ENCODE measurements around the gene DCLK1. TPM values are rescaled to one million over a fixed set of nuclear protein-coding genes. Genes with fewer than 3 reads are reported as not detected.

Gene DCLK1
- total RNA-seq, 1 donor from 2014 or later = 9.1 TPM

DNA sequence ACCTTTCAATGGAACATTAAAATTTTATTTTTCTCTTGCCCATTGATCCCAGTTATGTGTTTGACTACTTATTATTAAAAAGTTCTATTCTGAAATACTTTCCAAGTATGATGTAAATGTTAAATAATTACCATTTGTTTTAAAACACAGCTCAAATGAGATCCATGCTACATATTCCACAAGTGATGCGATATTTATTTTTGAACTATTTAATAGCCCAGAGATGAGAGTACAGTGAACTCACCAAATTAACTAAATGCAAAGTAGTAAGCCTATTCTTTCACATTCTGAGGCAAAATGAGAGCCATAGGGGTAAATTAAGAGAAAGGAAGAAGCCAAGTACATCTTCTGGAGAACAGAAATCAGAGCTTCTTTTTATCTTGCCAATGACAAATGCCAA lies 1.2 kb upstream of the DCLK1 start:
- DNase-seq (ENCODE audit: extremely low spot score, unreplicated experiment) = no peak
- Mint-ChIP-seq H3K9me3 (ENCODE audit: unreplicated experiment) (no peaks in the 10 kb centered on the region), H3K4me1 (ENCODE audit: unreplicated experiment) (peaks cover 13% of the 10 kb centered on the region), H3K27me3 (ENCODE audit: unreplicated experiment) (peaks cover 70% of the 10 kb centered on the region), H3K4me3 (ENCODE audit: unreplicated experiment) (no peak overlapping the region), H3K27ac (ENCODE audit: unreplicated experiment) (no peak overlapping the region), H3K36me3 (ENCODE audit: unreplicated experiment) (no peaks in the 10 kb centered on the region)
- TF ChIP-seq, protein P1, sequence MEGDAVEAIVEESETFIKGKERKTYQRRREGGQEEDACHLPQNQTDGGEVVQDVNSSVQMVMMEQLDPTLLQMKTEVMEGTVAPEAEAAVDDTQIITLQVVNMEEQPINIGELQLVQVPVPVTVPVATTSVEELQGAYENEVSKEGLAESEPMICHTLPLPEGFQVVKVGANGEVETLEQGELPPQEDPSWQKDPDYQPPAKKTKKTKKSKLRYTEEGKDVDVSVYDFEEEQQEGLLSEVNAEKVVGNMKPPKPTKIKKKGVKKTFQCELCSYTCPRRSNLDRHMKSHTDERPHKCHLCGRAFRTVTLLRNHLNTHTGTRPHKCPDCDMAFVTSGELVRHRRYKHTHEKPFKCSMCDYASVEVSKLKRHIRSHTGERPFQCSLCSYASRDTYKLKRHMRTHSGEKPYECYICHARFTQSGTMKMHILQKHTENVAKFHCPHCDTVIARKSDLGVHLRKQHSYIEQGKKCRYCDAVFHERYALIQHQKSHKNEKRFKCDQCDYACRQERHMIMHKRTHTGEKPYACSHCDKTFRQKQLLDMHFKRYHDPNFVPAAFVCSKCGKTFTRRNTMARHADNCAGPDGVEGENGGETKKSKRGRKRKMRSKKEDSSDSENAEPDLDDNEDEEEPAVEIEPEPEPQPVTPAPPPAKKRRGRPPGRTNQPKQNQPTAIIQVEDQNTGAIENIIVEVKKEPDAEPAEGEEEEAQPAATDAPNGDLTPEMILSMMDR (IDR thresholded peaks at IDR 0.05) = no peak

DNA sequence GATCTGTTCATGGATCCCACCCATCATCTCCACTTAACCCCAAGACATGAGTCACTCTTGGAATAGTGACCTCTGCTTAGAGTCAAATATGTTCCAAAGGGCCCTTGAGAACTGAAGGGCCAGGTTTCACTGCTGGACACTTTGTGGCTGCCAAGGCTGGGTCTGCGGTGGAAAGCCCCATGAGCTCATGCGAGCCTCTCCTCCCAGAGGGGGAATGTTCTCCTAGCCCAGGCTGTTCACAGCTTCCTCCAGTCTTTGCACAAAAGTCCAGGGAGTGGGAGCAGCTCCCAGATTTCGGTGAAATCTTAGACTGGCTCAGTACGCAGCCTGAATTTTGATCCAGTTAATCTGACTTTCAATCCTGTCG lies 732 bp upstream of the DCLK1 start:
- DNase-seq (ENCODE audit: extremely low spot score, unreplicated experiment) = no peak
- Mint-ChIP-seq H3K36me3 (ENCODE audit: unreplicated experiment) (no peaks in the 10 kb centered on the region), H3K4me1 (ENCODE audit: unreplicated experiment) (peaks cover 13% of the 10 kb centered on the region), H3K27me3 (ENCODE audit: unreplicated experiment) (peaks cover 71% of the 10 kb centered on the region), H3K4me3 (ENCODE audit: unreplicated experiment) (peak overlapping the region; percentile 68), H3K27ac (ENCODE audit: unreplicated experiment) (no peak overlapping the region), H3K9me3 (ENCODE audit: unreplicated experiment) (no peaks in the 10 kb centered on the region)
- TF ChIP-seq, protein P1 (IDR thresholded peaks at IDR 0.05) = no peak

DNA sequence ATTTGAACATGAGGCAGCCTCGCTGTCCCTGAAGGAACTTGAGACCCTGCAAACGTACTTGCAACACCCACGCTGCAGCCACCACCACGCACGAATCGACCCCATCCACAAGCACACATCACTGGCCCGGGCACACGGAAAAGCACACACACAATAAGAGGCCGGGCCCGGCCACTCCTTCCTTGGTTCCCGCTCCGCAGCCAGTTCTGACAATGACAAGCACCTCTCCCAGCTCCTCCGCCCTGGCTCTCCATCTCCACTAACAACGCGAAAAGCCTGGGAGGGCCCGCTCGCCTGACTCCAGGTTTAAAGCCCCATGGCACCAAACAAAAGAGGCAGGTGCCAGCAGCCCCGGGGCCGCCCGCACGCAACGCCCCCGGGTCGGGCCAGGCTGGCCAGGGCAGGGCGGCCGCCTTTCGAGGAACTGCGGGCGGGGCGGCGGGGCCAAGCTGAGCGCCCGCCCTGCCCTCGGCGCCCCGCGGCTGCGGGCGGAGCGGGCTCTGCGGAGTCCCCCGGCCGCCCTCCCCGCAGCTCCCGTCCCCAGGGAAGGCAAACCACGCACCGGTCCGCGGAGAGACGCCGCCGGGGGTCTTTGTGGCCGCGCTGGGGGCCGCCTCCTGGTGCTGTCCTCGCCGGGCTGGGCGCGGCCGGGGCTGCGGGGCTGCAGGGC lies 495 bp downstream of the DCLK1 start:
- TF ChIP-seq, protein P1 (IDR thresholded peaks at IDR 0.05) = no peak
- H3K27me3 Mint-ChIP-seq (ENCODE audit: unreplicated experiment) = peaks cover 71% of the 10 kb centered on the region
- no peak overlapping the region for H3K27ac Mint-ChIP-seq (ENCODE audit: unreplicated experiment)

DNA sequence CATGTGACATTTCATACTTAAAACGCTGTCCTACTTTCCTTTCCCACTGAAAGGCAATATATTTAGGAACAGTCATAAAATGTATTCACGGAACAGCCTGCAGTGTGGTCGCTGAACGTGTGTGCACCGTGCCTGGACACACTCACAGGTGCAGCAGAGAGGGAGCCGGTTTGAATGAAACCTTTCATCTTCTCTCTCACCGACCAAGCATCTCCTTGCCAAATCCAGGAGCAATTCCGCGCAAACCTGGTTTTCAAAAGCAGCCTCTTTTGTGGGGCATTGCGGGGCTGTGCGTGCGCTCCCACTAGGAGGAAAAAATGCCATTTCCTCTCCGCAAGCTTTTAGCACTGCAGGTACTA lies 1.0 kb downstream of the DCLK1 start:
- no peak for DNase-seq (ENCODE audit: extremely low spot score, unreplicated experiment)
- no peaks in the 10 kb centered on the region for H3K36me3 Mint-ChIP-seq (ENCODE audit: unreplicated experiment)
- peaks cover 66% of the 10 kb centered on the region for H3K27me3 Mint-ChIP-seq (ENCODE audit: unreplicated experiment)
- no peaks in the 10 kb centered on the region for H3K9me3 Mint-ChIP-seq (ENCODE audit: unreplicated experiment)
- H3K4me3 Mint-ChIP-seq (ENCODE audit: unreplicated experiment) = peak overlapping the region; percentile 76
- no peak overlapping the region for H3K27ac Mint-ChIP-seq (ENCODE audit: unreplicated experiment)
- TF ChIP-seq, protein P1 (IDR thresholded peaks at IDR 0.05) = no peak
- H3K4me1 Mint-ChIP-seq (ENCODE audit: unreplicated experiment) = peaks cover 13% of the 10 kb centered on the region

More for the DNA sequence above, 495 bp downstream of the DCLK1 start:
- Mint-ChIP-seq H3K36me3 (ENCODE audit: unreplicated experiment) (no peaks in the 10 kb centered on the region), H3K4me3 (ENCODE audit: unreplicated experiment) (peak overlapping the region; percentile 76), H3K4me1 (ENCODE audit: unreplicated experiment) (peaks cover 13% of the 10 kb centered on the region), H3K9me3 (ENCODE audit: unreplicated experiment) (no peaks in the 10 kb centered on the region)
- DNase-seq (ENCODE audit: extremely low spot score, unreplicated experiment) = no peak

DNA sequence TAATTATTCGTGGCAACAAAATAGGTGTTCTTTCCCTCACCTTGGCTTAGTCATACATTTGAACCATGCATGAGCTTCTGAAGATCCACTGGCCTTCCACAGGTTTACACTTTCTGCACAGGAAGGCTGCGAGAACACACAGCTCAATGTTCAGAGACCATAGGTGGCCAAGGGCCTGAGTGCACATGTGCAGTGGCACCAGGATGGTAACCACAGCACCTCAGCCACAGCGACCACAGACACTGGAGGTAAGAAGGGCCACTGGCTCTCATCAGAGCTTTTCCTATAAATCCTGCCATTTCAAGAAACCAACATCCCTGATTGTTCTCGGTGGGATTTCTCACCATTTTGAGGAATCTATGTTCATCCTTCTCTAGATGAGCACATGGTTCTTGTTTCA lies 1.6 kb downstream of the DCLK1 start:
- H3K4me1 Mint-ChIP-seq (ENCODE audit: unreplicated experiment) = peaks cover 17% of the 10 kb centered on the region
- H3K27ac Mint-ChIP-seq (ENCODE audit: unreplicated experiment) = no peak overlapping the region
- no peak for DNase-seq (ENCODE audit: extremely low spot score, unreplicated experiment)
- no peaks in the 10 kb centered on the region for H3K9me3 Mint-ChIP-seq (ENCODE audit: unreplicated experiment)
- peaks cover 65% of the 10 kb centered on the region for H3K27me3 Mint-ChIP-seq (ENCODE audit: unreplicated experiment)
- no peaks in the 10 kb centered on the region for H3K36me3 Mint-ChIP-seq (ENCODE audit: unreplicated experiment)
- no peak overlapping the region for H3K4me3 Mint-ChIP-seq (ENCODE audit: unreplicated experiment)
- TF ChIP-seq, protein P1 (IDR thresholded peaks at IDR 0.05) = no peak
